Measurements from ENCODE around the gene LIMS2.

Gene LIMS2

GRCh38 chr2:127644066-127645025 lies 31.0 kb downstream of the LIMS2 start:
- DNase-seq = no peak

DNA sequence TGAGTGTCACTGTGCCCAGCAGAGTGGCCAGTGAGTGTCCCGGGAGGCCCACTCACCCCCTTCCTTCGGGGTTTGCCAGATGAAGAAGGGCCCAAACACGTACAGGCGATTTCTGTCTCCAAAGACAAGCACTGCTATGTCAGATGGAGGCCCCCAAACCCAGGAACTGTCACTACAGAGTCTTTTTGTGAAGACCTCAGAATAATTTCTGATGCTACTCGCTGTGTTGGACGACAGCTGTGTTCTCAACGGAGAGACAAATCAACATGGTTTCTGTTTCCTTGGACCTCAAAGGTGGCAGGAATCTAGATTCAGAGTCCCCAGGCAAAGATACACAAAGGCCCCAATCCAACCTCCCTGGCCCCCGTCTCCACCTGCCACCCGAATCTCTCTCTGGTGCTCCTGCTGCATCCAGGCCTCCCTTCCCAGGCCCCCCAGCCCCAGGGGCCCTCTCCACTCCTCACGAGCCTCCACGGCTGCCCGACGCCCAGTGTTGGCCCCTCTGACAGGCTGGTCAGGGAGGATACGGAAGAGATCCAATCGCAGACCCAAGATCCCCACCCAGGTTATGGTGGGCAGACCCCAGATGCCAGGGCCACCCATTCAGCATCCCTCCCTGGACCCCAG lies 31.8 kb downstream of the LIMS2 start:
- DNase-seq = no peak

GRCh38 chr2:127642706-127643438 lies 32.5 kb downstream of the LIMS2 start:
- no peak for DNase-seq

DNA sequence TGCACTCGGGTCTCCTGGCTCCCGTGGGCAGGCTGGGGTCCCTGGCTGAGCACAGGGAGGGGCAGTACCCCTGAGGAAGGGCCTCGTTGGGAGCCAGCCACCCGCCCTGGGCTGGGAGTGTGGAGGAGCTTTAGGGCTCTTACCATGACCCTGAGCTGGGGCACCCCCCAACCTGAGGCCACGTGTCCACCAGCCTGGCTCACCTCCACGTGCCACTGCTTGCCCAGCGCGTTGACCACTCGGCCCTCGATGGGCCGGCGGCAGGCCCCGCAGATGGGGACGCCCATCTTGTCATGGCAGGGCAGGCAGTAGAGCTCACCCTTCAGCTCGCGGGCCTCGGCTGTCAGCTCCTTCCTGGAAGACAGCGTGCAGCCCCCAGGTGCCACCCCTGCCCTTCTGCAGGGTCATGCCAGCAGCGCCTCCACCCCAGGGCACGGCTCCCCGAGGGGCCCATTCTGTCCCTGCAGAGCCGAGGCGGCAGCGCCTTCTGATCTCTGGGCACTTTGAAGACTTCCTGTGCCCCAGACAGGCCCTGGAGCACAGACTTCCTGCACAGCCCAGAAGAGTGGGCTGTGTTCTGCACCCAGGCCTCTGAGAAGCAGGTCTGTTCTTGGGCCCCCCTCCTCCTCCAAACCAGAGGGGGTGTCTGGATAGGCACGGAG lies 33.4 kb downstream of the LIMS2 start:
- DNase-seq = no peak

DNA sequence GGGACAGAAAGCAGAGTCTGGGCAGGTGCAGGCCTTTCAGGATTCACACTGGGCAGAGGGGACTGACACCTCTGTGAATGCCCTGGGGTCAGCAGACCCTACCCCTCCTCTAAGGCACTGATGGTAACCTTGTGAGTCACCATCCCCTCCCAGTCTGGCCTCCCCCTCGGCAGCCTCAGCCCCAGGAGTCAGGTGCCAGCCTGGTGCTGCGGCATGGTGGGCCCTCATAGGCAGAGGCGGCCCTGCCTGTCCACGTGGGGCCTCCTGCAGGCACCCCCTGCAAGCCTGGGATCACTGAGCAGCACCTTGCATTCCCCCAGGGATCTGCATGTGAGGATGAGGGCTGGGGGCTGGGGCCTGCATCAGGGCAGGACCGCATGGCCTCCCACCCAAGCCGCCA lies 34.2 kb downstream of the LIMS2 start:
- no peak for DNase-seq

GRCh38 chr2:127640082-127641072 lies 35.0 kb downstream of the LIMS2 start:
- no peak for DNase-seq

DNA sequence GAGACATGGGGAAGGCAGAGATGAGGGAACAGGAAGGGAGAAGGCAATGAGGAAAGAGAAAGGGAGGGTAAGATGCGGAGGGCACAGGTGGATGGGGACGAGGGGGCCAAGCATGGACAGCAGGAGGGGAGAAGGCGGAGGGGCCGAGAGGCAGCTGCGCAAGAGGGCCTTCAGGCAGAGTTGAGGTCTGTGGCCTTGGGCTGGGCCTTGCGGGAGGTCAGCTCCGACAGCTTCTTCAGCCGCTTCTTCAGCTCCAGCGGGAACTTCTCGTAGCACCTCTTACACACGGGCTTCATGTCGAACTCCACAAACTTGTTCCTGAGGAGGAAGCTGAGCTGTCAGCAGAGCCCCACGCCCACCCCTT lies 36.2 kb downstream of the LIMS2 start:
- DNase-seq = no peak

DNA sequence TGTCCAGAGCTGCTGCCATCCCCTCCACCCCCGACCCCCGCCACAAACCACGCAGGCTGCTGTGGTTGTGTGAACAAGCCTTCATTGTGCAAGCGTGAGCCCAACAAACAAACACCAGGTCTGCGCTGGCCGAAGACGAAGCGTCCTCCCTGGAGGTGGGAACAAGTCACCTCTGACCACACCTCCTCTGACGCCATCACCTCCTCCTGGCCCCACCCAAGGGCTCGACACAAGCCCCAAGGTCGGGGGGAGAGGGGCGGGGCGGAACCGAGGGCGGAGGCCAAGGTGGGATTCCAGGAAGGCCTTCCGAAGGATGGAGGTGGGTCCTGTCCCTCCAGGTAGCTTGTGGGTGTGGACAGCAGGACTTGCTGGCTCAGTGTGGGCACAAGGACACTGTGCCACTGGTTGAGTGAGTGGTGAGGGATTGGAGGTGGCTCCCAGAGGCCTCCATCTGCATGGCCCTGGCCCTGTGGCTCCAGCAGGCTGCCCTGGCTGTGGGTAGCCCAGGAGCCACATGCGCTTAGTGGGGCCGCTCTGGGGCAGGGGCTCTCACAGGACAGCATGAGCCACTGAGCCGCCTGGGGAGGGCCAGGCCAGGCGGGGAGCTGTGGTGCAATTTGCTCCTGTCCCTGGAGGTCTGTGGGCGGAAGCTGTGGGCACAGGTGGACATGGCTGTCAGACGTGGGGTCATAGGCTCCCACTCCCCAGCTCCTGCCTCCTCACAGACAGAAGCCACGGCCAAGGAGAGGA lies 36.8 kb downstream of the LIMS2 start:
- DNase-seq = no peak

- no peak for DNase-seq
These were observed 37.5 kb downstream of the LIMS2 start for GRCh38 chr2:127637725-127638252.

DNA sequence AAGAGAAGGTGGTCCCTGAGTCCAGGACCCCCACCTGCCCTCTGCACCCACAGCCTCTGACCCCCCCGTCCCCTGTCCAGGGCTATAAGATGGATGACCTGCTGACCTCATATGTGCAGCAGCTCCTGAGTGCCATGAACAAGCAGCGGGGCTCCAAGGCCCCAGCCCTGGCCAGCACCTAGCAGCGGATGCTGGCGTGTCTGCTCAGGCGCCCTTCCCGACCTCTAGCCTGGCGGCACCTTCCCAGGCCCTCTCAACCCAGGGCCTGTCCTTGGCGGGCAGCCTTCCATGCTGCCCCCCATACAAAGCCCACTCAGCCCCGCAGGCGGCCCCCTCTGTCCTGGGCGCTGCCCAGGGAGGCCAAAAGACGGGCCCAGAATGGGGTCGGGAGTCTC lies 38.1 kb downstream of the LIMS2 start:
- no peak for DNase-seq

GRCh38 chr2:127636248-127637235 lies 38.8 kb downstream of the LIMS2 start:
- DNase-seq = no peak

DNA sequence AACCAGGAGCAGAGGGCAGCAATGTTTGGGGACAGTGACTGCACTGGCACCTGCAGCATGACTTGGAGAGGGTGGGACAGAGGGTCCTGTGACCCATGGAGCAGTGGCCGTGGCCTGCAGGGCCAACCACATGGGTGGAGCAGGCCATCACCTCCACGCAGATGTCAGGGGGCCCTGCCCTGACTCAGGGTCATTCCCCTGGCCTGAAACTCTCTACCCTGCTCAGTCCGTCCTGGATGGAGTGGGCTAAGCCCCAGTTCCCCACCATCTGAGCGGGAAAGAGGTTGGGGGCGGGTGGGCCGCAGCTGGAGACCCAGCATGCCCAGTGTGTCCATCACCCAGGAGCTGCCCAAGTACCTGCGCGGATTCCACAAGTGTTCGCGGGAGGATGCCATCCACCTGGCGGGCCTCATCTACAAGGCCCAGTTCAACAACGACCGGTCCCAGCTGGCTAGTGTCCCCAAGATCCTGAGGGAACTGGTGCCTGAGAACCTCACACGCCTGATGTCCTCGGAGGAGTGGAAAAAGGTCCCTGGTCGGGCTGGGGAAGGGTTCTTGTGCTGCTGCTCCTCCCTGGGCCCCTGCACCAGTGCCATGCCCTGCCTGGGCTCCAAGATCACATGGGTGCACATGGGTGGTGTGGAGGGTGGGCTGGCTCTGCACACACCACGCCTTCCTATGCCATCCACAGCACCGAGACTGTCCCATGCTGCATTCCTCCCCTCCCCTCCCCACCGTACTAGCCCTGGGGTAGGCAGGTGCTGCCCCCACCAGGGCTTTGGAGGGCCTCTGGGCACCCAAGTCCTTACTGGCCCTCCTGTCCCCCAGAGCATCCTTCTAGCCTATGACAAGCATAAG lies 39.7 kb downstream of the LIMS2 start:
- no peak for DNase-seq

GRCh38 chr2:127634626-127635379 lies 40.5 kb downstream of the LIMS2 start:
- DNase-seq = no peak

DNA sequence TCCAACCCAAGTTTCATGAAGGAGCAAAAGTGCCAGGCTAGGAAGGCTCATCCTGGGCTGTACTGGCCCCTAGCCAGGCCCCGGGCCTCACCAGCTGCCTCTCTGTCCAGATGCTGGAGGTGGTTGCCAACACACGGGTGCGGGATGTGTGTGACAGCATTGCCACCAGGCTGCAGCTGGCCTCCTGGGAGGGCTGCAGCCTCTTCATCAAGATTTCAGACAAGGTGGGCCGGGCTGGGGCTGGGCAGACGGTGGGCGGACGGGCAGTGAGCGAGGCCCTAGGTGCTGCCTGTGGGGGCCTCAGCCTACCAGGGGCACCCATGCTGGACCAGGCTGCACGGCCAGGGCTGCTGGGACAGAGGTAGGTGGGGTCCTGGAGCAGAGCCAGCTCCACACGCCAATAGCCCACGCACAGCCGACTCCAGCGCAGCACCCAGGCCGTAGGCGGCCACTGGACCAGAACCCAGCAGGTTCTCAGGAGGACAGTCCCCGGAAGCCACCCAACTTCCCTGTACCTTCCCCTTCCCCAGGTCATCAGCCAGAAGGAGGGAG lies 41.2 kb downstream of the LIMS2 start:
- DNase-seq = no peak

GRCh38 chr2:127633556-127634065 lies 41.7 kb downstream of the LIMS2 start:
- DNase-seq = no peak

DNA sequence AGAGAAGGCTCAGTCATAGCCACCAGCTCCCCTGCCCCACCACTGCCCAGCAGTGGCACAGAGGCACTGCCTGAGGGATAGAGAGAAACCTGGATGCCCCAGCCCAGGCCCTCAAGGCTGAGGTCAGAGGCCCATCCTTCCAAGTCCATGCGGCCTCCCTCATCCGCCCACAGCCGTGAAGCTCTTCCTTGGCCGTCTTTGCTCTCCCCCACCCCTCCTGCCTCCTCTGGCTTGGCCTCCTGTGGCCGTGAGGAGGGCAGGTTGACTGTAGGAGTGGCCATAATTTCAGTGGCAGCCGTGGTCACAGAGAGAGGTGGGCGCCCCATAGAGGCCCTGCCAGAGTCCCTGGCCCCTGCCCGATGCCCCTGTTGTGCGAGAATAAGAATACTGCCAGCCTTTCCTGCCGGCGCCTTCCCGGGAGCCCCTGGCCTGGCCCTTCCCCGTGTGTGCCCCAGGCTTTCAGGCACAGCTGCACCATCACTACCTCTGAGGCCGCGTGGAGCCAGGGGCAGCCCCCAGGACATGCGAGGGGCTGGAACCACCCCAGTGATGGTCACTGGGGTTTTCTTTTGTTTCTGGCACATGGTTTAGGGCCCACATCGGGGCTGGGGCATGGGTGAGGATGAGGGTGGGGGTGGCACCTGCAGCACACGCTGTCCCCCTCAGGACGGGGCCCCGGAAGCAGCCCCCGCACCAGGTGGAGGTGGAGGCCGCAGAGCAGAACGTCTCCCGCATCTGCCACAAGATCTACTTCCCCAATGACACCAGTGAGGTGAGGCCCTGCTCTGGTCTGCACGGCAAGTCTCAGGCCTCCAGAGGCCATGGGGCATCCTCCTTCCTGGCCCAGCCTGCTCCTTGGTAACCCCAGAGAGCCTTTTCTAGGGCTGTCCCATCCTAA lies 42.5 kb downstream of the LIMS2 start:
- DNase-seq = no peak
